Smooth muscle cell (in vitro differentiated cells): Measurements from ENCODE around the gene ASTN2. TPM values are rescaled to one million over a fixed set of nuclear protein-coding genes. Genes with fewer than 3 reads are reported as not detected.

ENCODE experiments used
- DNase-seq: peaks from one replicate; lab custom pipeline; 2025; ENCODE audit not compliant: unreplicated experiment; lab: John Stamatoyannopoulos, UW
- H2AFZ ChIP-seq: fragments of 200-600 bp; sonication (generic); 2 replicates; pipeline ENCODE4 v1.6.0; 2016; ENCODE audit warnings: antibody characterized with exemption, low read depth, mild to moderate bottlenecking
- H3F3A ChIP-seq: fragments of 200-600 bp; sonication (generic); 2 replicates; pipeline ENCODE4 v1.6.0; 2017; ENCODE audit warnings: antibody characterized with exemption, low read depth
- H3K27ac ChIP-seq: fragments of 200-600 bp; sonication (generic); 2 replicates; pipeline ENCODE4 v1.5.1; 2016; ENCODE audit warnings: low read depth, mild to moderate bottlenecking
- H3K27me3 ChIP-seq: fragments of 200-600 bp; sonication (generic); 2 replicates; pipeline ENCODE4 v1.6.1; 2016; ENCODE audit warnings: low read depth, mild to moderate bottlenecking
- H3K36me3 ChIP-seq: fragments of 200-600 bp; sonication (generic); 2 replicates; pipeline ENCODE4 v1.5.1; 2016; ENCODE audit warnings: low read depth
- H3K4me1 ChIP-seq: fragments of 200-600 bp; sonication (generic); 2 replicates; pipeline ENCODE4 v1.5.1; 2016; ENCODE audit warnings: low read depth
- H3K4me2 ChIP-seq: fragments of 200-600 bp; sonication (generic); 2 replicates; pipeline ENCODE4 v1.6.0; 2016; ENCODE audit warnings: mild to moderate bottlenecking
- H3K4me3 ChIP-seq: fragments of 200-600 bp; sonication (generic); 2 replicates; pipeline ENCODE4 v1.5.1; 2016; ENCODE audit warnings: mild to moderate bottlenecking
- H3K79me2 ChIP-seq: fragments of 200-600 bp; sonication (generic); 2 replicates; pipeline ENCODE4 v1.6.0; 2016; ENCODE audit warnings: low read depth, mild to moderate bottlenecking
- H3K9ac ChIP-seq: fragments of 200-600 bp; sonication (generic); 2 replicates; pipeline ENCODE4 v1.6.0; 2016; ENCODE audit warnings: low read depth
- H3K9me3 ChIP-seq: fragments of 200-600 bp; sonication (generic); replicated peaks from 2 replicates; pipeline ENCODE4 v1.5.1; 2016; ENCODE audit warnings: low read depth
- H4K20me1 ChIP-seq: fragments of 200-600 bp; sonication (generic); 2 replicates; pipeline ENCODE4 v1.6.0; 2016; ENCODE audit warnings: low read depth
- WGBS: methylation state at CpG from one replicate; pipeline ENCODE4 v1.1.7; 2016; ENCODE audit warnings: low lambda C conversion rate; 5-methylcytosine and 5-hydroxymethylcytosine counted together
- polyA plus RNA-seq: library from polyadenylated mRNA; unstranded; fragments of >200 nt; fragmentation: Nextera tagmentation; extraction: Ambion mirVana; gene quantifications from 2 replicates; pipeline ENCODE4 v1.2.1, GENCODE V29; 2016
- total RNA-seq: library from RNA; depleted of rRNA; stranded (reverse); fragments of >200 nt; gene quantifications from 2 replicates; pipeline ENCODE4 v1.2.3, GENCODE V29; 2014
- TF ChIP-seq, protein P1 (sequence below): fragments of 200-600 bp; sonication (generic); IDR thresholded peaks from 2 replicates; pipeline ENCODE4 v1.5.1; 2017; ENCODE audit warnings: borderline replicate concordance, mild to moderate bottlenecking, antibody characterized with exemption; ENCODE audit not compliant: insufficient read depth, poor library complexity, severe bottlenecking

ASTN2 gene
- total and polyA plus RNA-seq, 2 experiments from 2014 or later = 6.5 to 6.7 TPM

DNA sequence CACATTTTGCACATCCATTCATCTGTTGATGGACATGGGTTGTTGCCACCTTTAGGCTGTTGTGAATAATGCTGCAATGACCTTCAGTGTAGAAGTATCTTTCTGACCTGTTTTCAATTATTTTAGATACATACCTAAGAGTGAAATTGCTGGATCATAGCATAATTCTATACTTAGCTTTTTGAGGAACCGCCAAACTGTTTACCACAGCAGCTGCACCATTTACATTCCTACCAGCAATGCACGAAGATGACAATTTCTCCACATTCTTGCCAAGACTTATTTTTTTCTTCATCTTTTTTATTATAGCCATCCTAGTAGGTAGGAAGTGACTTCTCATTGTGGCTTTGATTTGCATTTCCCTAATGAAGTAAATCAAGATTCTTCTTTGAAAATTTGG, 36.5 kb upstream of the ASTN2 start:
- WGBS = 89% methylated on average over 2 of the region's 2 CpGs
- H4K20me1 ChIP-seq = no peaks in the 10 kb centered on the region
- H3K4me1 ChIP-seq = no peaks in the 10 kb centered on the region
- DNase-seq = no peak
- TF ChIP-seq, protein P1, sequence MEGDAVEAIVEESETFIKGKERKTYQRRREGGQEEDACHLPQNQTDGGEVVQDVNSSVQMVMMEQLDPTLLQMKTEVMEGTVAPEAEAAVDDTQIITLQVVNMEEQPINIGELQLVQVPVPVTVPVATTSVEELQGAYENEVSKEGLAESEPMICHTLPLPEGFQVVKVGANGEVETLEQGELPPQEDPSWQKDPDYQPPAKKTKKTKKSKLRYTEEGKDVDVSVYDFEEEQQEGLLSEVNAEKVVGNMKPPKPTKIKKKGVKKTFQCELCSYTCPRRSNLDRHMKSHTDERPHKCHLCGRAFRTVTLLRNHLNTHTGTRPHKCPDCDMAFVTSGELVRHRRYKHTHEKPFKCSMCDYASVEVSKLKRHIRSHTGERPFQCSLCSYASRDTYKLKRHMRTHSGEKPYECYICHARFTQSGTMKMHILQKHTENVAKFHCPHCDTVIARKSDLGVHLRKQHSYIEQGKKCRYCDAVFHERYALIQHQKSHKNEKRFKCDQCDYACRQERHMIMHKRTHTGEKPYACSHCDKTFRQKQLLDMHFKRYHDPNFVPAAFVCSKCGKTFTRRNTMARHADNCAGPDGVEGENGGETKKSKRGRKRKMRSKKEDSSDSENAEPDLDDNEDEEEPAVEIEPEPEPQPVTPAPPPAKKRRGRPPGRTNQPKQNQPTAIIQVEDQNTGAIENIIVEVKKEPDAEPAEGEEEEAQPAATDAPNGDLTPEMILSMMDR = no peak
- H3K79me2 ChIP-seq = no peaks in the 10 kb centered on the region
- H3K27me3 ChIP-seq = peaks cover 35% of the 10 kb centered on the region
- no peaks in the 10 kb centered on the region for H3F3A ChIP-seq
- no peaks in the 10 kb centered on the region for H3K9me3 ChIP-seq
- no peaks in the 10 kb centered on the region for H3K36me3 ChIP-seq
- no peak overlapping the region for H3K4me2 ChIP-seq
- H3K9ac ChIP-seq = no peak overlapping the region
- H3K4me3 ChIP-seq = no peak overlapping the region
- no peak overlapping the region for H3K27ac ChIP-seq
- no peak overlapping the region for H2AFZ ChIP-seq

DNA sequence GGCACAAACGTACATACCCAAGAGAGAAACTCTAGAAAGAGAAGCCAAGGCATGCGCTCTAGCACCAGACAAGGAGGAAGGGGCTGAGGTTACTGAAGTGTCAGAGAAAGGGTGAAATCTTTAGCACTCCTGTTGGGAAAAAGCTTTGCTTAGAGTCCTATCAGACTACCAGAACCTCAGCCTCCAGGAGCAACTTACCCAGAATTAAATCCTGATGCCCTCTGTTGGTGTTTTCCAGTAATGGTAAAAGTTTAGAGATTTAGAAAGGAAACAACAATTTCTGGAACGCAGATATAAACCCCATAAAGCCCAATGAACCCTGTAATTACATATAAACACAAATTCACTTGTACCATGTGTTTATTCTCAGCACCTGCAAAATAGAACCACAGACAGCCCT, 33.2 kb upstream of the ASTN2 start:
- Histone ChIP-seq H3K9me3 (no peaks in the 10 kb centered on the region), H2AFZ (no peak overlapping the region), H3K36me3 (no peaks in the 10 kb centered on the region), H3K27ac (no peak overlapping the region), H4K20me1 (no peaks in the 10 kb centered on the region), H3F3A (no peaks in the 10 kb centered on the region), H3K79me2 (no peaks in the 10 kb centered on the region), H3K9ac (no peak overlapping the region), H3K27me3 (peaks cover 25% of the 10 kb centered on the region), H3K4me2 (no peak overlapping the region), H3K4me1 (no peaks in the 10 kb centered on the region), H3K4me3 (no peak overlapping the region)
- TF ChIP-seq, protein P1 = peak; percentile 16
- 90% methylated on average over 3 of the region's 3 CpGs for WGBS
- DNase-seq = no peak

DNA sequence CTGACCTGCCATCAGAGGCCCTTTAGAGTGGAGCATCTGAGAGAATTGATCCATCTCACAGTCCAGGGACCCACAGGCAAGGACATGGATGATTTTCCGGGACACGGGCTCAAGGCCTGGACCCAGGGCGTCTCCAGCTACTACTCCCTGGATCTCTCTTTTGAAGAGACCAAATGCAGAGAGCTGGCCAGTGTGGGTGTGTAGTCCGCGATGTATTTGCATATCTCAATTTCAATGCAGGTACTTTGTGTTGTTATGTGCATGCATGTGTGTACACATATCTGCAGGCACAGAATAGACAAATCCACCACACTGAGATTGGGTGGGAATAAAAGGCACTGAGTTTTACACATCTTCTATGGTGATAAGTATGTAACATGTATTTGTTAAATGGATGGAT, 30.8 kb upstream of the ASTN2 start:
- Histone ChIP-seq H3K9ac (no peak overlapping the region), H3K36me3 (no peaks in the 10 kb centered on the region), H3K27me3 (peaks cover 22% of the 10 kb centered on the region), H2AFZ (no peak overlapping the region), H3K27ac (no peak overlapping the region), H3K9me3 (no peaks in the 10 kb centered on the region), H4K20me1 (no peaks in the 10 kb centered on the region), H3K79me2 (no peaks in the 10 kb centered on the region), H3K4me1 (no peaks in the 10 kb centered on the region), H3K4me2 (no peak overlapping the region), H3F3A (no peaks in the 10 kb centered on the region), H3K4me3 (no peak overlapping the region)
- WGBS = 93% methylated on average over 5 of the region's 5 CpGs
- TF ChIP-seq, protein P1 = no peak
- DNase-seq = no peak

DNA sequence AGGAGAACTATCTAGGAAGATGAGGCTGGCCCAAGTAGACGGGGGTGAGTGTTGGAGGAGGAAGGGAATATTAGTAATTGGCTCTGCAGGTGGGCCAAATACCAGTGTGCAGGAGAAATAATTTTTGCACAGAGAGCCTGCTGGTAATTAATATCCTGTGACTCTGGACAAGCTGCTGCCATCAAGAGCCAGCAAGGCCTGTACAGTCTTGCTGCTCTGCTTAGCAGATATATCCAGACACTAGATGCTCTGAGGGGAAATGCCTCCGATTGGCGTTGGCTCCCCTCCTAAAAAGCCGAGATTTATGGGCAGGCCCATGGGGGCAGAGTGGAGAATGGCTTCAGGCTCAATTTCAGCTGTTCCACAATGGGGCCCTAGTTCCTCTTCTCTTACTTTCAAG, 29.6 kb upstream of the ASTN2 start:
- WGBS = 66% methylated on average over 4 of the region's 4 CpGs
- Histone ChIP-seq H3F3A (no peaks in the 10 kb centered on the region), H3K4me2 (no peak overlapping the region), H3K4me3 (no peak overlapping the region), H3K9me3 (no peaks in the 10 kb centered on the region), H3K36me3 (no peaks in the 10 kb centered on the region), H3K27ac (no peak overlapping the region), H3K27me3 (peaks cover 18% of the 10 kb centered on the region), H3K79me2 (no peaks in the 10 kb centered on the region), H2AFZ (no peak overlapping the region), H4K20me1 (no peaks in the 10 kb centered on the region), H3K4me1 (no peaks in the 10 kb centered on the region), H3K9ac (no peak overlapping the region)
- TF ChIP-seq, protein P1 = no peak
- no peak for DNase-seq
